Astrocyte of the cerebellum (primary cell): Measurements from ENCODE around the gene GP2.
"Not testable (repeated sequence)": the region's sequence is repeated elsewhere in the genome, so short reads cannot be mapped to it uniquely, and the experiment has no call there.

Experiments
- DNase-seq: peaks from one replicate; pipeline ENCODE4 v3.0.0-alpha.2; 2011; ENCODE audit warnings: low read depth
- H3K4me3 ChIP-seq: 2 replicates; pipeline ENCODE4 v1.5.1; 2011; ENCODE audit warnings: mild to moderate bottlenecking, low read depth, low read length, moderate library complexity
- in situ Hi-C: cut with HindIII; loops from 2 replicates; pipeline ENCODE4 v1.10.0; 2017; ENCODE audit warnings: low sequenced_read_pairs
- TF ChIP-seq, protein P1 (sequence below): IDR thresholded peaks from 2 replicates; pipeline ENCODE4 v1.5.1; 2012; ENCODE audit warnings: low read length, low read depth, moderate library complexity, mild to moderate bottlenecking; ENCODE audit errors: missing control alignments

Gene GP2

DNA sequence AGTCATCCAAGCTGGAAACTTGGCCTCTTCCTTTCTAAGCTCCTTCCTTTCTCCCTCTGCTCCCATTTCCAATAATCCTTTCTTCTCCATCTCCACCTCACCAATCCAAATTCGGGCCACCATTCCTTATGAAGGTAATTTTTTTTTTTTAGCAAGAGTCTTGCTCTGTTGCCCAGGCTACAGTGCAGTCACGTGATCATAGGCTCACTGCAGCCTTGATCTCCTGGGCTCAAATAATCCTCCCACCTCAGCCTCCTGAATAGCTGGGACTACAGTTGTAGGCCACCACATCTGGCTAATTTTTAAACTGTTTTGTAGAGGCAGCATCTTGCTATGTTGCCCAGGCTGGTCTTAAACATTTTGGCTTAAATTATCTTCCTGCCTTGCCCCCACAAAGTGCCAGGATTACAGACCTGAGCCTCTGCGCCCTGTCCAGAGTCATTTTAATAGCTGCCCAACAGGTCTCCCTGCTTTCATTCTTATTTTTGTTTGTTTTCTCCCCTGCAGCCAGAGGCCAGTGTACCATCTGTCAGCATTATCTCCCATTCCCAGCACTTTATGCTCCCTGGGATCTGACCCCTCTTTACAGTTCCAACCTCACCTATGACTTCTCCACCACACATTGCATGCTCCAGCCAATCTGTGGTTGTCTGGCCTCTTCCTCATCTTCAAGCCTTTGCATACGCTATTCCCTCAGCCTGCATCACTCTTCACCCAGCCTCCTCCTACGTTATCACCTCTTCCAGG, 2.3 kb upstream of the GP2 start:
- TF ChIP-seq, protein P1, sequence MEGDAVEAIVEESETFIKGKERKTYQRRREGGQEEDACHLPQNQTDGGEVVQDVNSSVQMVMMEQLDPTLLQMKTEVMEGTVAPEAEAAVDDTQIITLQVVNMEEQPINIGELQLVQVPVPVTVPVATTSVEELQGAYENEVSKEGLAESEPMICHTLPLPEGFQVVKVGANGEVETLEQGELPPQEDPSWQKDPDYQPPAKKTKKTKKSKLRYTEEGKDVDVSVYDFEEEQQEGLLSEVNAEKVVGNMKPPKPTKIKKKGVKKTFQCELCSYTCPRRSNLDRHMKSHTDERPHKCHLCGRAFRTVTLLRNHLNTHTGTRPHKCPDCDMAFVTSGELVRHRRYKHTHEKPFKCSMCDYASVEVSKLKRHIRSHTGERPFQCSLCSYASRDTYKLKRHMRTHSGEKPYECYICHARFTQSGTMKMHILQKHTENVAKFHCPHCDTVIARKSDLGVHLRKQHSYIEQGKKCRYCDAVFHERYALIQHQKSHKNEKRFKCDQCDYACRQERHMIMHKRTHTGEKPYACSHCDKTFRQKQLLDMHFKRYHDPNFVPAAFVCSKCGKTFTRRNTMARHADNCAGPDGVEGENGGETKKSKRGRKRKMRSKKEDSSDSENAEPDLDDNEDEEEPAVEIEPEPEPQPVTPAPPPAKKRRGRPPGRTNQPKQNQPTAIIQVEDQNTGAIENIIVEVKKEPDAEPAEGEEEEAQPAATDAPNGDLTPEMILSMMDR: no peak
- in situ Hi-C loops: no loop called here
- H3K4me3 ChIP-seq: no peak overlapping the region
- DNase-seq: no peak

DNA sequence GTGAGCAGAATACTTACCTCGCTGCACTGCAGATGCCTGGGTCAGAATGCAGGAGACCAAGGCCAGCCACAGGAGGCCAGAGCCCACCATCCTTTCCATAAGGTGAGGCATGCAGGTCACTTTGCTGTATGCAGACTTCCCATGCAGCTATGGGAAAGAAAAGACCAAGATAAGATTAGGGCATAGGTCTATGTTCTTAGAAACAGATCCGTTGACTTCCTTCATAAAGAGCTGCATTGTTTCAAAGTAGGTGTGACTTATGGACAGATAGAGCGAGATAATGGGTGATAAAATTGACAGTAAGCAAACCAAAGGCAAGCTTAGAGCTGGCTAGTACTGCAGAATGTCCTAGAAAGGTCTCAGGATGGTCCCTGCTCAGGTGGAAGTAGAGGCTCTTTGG, 992 bp downstream of the GP2 start:
- TF ChIP-seq, protein P1: no peak
- in situ Hi-C loops: no loop called here
- DNase-seq: no peak
- H3K4me3 ChIP-seq: no peak overlapping the region

DNA sequence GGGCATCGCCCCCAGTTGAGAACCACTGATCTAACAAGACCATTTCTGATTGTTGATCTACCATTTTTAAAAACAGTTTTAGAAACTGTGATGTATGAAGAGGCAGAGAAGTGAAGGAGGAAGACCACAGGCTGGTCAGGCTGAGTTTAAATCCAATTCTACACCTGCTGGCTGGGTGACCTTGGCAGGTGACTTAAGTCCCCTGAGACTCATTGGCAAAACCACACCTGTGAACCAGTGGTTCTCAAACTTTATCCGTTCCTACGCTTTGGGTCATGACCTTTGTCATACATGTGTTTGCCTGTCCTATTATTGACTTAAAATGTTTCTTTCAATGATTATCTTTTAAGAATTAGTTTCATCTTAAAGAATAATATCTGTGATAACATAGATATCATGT, 2.3 kb downstream of the GP2 start:
- in situ Hi-C loops: no loop called here
- no peak overlapping the region for H3K4me3 ChIP-seq
- TF ChIP-seq, protein P1: no peak
- DNase-seq: no peak

DNA sequence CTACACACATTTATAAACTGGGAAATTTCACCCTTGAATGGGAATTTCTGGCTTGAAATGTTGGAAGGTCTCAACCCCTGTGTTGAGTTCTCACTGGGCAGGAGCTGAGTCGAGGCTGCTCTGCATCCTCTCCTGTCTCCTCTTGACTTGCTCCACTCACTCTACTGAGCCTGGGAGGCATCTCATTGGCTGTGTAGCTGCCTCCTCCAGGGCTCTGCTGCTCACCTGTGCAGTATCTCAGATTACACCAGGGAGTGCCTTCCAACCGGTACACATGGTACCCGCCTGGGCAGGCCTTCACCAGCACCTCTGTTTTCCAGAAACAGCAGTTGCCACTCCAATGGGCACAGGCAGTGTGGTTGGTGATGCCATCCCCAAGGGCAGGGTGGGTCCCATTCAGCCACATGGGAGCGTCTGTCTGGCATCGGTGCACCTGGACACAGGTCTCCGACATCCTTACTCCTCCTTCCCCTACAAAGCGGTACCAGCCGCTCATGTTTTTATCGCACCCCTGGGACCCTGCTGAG, 3.7 kb downstream of the GP2 start:
- H3K4me3 ChIP-seq: no peak overlapping the region
- TF ChIP-seq, protein P1: no peak
- no peak for DNase-seq
- in situ Hi-C loops: no loop called here

DNA sequence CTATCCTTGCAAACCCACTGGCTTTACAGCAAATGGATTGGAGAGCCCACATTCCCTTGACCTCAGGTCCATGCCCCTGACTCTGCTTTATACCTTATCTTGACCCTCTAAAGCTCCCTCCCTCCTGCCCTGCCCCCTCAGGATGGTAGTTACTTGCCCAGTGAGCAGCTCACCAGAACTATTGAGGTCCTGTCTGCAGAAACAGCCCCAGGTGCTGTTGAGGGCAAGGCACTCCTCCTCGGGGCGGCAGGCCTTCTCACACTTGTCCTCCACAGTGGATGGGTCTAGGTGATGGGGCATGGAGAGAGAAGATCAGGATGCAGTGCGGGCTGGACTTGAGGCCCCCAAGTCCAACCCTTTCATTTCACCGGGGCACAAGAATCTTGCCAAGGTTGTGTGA, 4.6 kb downstream of the GP2 start:
- DNase-seq: no peak
- in situ Hi-C loops: no loop called here
- TF ChIP-seq, protein P1: no peak
- H3K4me3 ChIP-seq: no peak overlapping the region

DNA sequence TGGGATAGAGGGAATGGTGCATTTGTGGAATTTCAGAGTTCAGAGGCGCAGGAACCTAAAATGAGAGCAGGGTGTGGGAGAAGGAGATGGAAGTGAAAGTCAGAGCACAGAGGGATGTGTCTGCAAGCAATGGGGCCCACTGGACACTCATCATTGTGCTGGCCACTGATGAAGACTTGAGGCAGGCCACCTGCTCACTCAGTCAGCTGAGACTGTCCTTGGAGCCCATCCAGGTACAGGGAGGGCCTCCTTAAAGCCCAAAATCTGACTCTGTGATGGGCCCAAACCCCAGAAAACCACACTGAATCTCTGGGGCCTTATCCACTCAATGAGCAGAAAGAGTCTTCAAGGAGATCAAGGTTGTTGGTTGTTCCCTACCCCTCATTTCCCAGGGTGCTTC, 5.6 kb downstream of the GP2 start:
- H3K4me3 ChIP-seq: no peak overlapping the region
- in situ Hi-C loops: no loop called here
- TF ChIP-seq, protein P1: no peak
- no peak for DNase-seq

DNA sequence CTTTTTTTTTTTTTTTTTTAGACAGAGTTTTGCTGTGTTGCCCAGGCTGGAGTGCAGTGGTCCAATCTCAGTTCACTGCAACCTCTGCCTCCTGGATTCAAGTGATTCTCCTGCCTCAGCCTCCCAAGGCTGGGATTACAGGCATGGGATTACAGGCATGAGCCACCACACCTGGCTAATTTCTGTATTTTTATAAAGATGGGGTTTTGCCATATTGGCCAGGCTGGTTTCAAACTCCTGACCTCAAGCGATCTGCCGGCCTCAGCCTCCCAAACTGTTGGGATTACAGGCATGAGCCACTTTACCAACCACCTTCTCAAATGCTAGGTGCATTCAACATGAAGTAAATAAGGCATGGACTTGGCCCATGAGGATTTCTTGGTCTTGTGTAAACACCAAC, 6.3 kb downstream of the GP2 start:
- in situ Hi-C loops, H3K4me3 ChIP-seq, DNase-seq: not testable (repeated sequence)
